ENCODE results near the gene STARD9. TPM values are rescaled to one million over a fixed set of nuclear protein-coding genes. Genes with fewer than 3 reads are reported as not detected.

STARD9 gene
- total RNA-seq, 1 experiment from 2014 or later: 0.86 TPM

Other genes with a start within 250 kb of the STARD9 start
- gene CAPN3, start 216.1 kb upstream of the STARD9 start, total RNA-seq (2022): 0.66 and 1.3 TPM in 2 replicates
- 47.8 and 51.4 TPM in 2 replicates for gene ZNF106, start 84.5 kb upstream of the STARD9 start, total RNA-seq (2022)
- 92.2 and 97.5 TPM in 2 replicates for gene SNAP23, start 80.0 kb upstream of the STARD9 start, total RNA-seq (2022)
- gene LRRC57, start 26.8 kb upstream of the STARD9 start, total RNA-seq (2022): 19.3 and 28.8 TPM in 2 replicates
- gene HAUS2, start 26.8 kb upstream of the STARD9 start, total RNA-seq (2022): 35.7 and 36.9 TPM in 2 replicates
- gene CDAN1, start 161.5 kb downstream of the STARD9 start, total RNA-seq (2022): 29.4 and 32.3 TPM in 2 replicates